ENCODE measurements around the gene BCL2. TPM values are rescaled to one million over a fixed set of nuclear protein-coding genes. Genes with fewer than 3 reads are reported as not detected.
A peak's percentile ranks its signal among the peaks of the same experiment; 100 is the strongest.

The BCL2 gene
- total RNA-seq, 1 experiment from 2014 or later = 2.2 TPM

DNA sequence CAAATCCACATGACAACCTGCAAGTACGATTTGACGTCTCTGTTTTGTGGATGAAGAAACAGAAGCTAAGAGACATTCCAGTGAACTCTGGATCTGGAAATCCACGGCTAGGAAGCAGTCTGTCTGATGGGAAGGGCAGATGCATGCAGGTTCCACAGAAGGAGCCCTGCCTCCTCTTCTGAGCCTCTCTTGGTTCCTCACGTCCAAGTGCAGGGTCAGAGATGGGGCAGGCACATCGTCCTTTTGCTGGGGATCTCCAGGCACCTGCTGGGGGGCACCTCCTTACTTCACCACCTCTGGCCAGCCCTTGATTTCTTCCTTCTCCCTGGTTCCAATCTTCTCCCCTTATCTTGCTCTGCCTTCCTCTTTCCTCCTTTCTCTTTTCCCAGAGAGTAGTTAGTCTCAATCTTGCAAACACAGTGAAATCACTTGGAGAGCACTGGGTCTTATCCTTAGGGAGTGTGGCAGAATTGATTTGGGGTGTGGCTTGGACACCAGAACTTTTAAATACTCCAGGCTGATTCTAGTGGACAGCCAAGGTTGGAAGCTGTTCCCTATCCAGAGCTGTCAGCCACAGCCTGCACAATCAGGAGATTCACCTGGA, 137.8 kb downstream of the BCL2 start:
- no peak for DNase-seq (ENCODE audit: low read depth)

DNA sequence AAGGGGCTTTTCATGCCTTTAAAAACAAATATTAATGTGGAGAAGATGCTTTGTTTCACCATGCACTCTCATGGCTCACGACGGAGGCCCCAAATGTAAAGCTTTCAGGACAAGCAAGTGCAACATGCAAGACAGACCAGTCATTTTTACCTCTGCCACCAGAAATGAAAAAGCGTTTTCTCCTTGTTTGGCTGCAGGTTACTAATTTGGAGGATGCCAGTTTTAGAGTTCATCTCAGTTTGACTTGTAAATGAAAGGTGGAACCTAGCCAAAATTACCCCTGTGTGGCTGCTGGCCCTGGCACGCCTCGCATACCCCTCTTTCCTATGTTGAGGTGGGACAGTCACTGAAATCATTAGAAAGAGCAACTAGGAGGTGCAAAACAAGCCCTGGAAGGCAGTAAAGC, 138.6 kb downstream of the BCL2 start:
- no peak for DNase-seq (ENCODE audit: low read depth)

DNA sequence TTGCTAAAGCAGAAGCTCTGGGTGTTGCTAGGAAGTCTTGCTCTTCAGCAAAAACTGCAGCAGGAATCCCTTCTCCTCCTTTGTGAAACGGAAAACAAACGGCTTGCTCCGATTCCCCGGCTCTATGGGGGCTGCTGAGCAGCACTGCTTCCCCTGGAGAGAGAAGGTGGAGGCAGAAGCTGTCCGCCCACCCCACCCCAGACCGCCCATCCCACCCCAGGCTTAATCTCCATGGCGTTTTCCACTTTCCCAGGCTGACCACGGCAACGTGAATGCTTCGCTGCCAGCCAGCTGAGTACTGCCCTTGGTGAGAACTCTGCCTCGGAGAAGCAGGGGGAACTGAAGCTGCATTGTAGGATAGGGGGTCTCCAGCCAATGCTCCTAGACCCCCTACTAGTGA, 139.2 kb downstream of the BCL2 start:
- no peak for DNase-seq (ENCODE audit: low read depth)

DNA sequence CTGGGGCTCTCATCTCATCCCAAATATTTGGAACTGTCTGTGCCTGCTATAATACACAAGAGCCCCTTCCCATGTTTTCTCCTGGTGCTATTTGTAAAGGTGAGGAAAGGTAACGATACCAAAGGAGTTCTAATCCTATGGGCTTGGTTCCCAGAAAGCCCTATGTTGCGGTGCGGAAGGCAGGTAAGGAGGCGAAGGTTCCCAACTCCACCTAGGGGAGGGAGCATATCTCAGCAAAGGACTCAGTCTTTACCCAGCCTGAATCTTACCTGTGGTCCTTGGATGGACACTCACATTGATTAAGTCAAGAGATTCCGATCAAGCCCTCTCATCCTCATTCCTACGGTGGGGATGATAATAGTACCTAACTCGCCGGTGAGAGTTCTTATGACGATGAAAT, 140.1 kb downstream of the BCL2 start:
- DNase-seq (ENCODE audit: low read depth) = no peak

DNA sequence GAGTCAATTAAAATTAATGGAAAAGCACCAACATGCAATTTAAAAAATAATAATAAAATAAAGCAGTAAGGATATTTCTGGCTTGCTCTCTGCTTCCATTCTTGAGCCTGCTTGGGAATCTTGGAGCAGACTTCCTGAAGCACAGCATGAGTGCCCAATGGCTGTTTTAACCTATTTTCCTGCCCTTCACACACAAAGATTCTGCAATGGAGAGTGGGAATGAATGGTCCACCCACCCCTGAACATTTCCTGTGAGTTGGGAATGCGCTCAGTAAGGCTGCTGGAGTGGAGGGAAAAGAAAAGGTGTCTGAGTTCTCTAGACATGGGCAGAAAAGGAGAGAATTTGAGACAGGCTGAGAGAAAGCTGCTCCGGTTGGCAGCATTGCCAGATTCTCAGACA, 140.6 kb downstream of the BCL2 start:
- DNase-seq (ENCODE audit: low read depth) = no peak

- no peak for DNase-seq (ENCODE audit: low read depth)
Observed at GRCh38 chr18:63177919-63178821, 141.4 kb downstream of the BCL2 start.

DNA sequence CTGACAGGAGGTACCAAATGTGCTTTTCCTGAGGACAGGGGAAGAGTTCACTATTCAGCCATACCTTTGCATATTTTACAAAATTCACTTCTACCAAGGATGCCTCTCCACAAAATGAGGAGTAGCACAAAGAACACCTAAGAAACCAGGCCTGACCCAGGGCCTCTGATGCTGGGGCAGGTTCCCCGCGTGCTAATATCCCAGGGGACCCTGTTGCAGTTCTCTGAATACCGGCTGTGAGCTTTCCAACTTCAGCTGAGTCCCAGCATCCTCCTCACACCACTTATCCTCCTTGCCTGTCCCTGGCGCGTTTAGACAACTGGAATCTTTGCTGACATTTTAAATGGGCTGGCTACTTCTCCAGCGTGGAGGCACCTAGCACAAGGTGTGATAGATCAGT, 142.3 kb downstream of the BCL2 start:
- no peak for DNase-seq (ENCODE audit: low read depth)

- no peak for DNase-seq (ENCODE audit: low read depth)
Observed at GRCh38 chr18:63175264-63175663, 144.3 kb downstream of the BCL2 start.

- DNase-seq (ENCODE audit: low read depth) = no peak
Observed at GRCh38 chr18:63173983-63174382, 145.6 kb downstream of the BCL2 start.

DNA sequence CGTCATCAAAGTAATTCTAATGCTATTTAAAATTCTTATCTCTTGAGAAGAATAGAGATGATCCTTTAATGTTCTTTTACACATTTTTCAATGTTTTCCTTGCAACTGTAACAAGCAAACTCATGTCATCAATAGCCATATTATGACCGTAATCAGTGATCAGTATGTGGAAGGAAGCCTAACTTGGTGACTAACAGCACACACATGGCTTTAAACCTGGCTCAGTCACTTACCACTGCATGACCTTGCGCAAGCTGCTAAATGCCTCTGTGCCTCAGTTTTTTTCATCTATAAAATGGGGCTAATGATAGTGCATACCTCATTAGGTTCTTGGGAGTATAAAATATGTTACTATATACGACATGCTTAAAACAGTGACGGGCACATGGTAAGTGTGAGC, 149.7 kb downstream of the BCL2 start:
- DNase-seq (ENCODE audit: low read depth) = no peak

DNA sequence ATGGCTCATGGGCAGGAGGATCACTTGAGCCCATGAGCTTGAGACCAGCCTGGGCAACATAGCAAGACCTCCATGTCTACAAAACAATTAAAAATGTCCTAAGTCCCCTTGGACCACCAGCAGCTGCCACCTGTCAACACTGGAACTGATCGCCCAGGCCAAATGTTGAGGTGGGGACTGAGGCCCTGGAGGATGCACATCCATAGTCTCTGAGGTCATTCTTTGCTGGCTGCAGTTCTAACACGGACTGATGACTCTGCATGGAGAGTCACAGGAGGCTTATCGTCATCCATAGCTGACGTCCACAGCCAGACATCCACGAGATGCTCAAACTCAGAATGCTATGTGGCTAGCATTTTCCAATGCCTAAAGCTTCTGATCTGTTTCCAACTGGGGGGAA, 151.3 kb downstream of the BCL2 start:
- no peak for DNase-seq (ENCODE audit: low read depth)

- DNase-seq (ENCODE audit: low read depth) = no peak
Observed at GRCh38 chr18:63166142-63166541, 153.4 kb downstream of the BCL2 start.

DNA sequence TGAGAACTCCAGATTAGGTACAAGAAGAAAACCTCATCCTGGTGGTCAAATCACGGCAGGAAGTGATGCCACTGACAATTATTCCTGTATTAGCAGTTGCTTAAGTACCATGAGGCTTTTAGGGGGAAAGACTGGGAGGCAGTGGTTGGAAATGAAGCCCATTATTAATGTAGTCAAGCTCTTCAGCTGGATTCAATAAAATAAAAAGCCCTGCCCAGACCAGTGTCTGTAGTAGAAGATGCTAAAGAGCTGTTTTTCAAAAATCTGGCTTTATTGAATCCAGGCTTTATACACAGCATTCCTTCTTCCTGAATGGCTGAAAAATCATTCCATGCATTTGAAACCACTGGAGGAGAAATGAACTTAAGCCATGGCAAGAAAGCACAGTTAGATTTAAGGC, 155.2 kb downstream of the BCL2 start:
- DNase-seq (ENCODE audit: low read depth) = no peak

GRCh38 chr18:63162271-63163014, 157.1 kb downstream of the BCL2 start:
- DNase-seq (ENCODE audit: low read depth) = no peak

DNA sequence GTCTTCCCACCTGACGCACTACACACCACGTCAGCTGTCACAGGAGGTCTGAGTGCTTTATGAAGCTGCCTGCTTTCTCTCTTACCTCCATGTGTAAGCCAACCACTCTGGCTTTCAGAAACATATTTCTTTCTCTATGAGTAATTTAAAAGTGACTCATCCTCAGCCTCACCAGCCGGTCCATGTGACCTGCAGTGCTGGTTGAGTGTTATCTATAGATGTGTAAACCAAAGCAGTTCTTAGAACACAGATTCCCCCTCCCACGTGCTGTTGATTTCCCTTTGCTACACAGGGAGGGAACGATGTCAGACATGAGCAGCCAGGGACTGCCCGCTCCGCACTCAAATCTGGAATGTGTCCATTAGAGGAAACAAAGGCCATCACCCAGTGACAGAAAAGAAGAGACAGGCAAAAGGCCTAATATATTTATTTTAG, 157.8 kb downstream of the BCL2 start:
- DNase-seq (ENCODE audit: low read depth) = peak; percentile 83

- no peak for DNase-seq (ENCODE audit: low read depth)
Observed at GRCh38 chr18:63161032-63161760, 158.4 kb downstream of the BCL2 start.

GRCh38 chr18:63160172-63160995, 159.2 kb downstream of the BCL2 start:
- no peak for DNase-seq (ENCODE audit: low read depth)

DNA sequence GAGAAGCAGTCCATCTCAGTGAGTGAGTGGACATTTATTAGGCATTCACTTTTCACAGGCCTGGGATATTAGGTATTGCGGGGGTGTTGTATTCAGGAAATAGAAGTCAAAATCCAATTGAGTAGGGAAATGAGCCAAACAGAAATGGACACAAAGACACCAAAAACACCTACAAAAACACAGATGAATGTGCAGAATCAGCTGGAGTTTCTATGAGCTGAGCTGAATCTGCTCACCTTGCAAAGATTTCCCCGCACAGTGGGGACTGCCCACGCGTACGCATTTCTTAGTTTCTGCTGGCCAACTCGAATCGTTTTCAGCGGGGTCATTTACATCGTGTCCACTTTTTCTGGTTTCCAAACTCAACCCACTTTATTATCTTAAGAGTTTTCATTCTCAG, 160.0 kb downstream of the BCL2 start:
- no peak for DNase-seq (ENCODE audit: low read depth)

DNA sequence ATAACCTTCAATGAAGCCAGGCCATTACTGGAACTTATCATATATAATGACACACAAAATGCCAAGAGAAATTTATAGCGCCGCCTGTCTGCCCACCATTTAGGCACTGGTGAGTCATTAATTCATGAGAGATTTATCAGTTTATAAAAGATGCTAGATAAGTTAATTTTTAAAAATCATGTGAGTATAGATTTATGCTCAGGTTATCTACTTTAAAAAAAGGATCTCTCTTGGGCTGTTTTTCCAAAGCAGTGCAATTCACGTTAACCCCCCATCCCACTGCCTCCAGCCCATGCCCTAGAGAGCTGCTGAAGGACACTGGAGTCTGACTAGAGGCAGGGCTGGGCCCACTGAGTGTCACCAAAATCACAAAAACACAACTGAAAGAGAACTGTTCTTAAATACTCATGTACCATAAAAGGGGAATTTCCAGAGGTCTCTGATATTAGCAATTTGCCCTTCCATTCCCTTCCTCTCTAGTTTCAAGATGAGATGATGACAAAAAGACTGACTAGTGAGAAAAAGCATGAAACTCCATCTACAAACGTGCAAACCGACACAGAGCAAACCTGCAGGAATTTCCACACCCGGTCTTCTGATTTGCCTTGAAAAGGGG, 160.8 kb downstream of the BCL2 start:
- no peak for DNase-seq (ENCODE audit: low read depth)

DNA sequence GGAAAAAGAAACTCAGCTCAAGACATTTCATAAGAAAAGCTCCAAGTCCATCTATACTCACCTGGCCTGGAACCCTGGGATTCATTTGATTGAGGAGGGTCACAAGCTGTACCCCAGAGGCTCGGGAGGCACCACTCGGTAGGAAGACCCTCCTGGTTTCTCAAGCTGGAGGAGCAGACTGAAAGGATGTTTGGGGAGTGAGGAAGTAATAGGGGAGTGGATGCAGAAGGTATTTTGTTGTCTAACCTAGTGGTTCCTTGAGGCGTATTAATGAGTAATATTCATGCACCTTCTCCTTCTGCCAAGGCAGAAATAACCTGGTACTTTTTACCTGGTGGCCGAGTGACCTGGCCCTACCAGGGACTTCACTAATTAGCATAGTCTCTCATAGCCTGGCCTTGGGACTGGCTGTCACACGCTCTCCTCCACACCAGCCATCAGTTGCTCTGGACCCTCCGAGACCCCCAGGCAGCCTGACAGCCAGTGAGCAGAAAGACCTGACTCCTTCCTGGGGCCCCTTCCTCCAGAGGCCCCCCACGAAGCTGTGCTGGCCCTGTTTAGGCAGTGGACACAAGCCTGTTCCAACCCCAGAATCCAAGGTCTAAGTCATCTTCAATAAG, 161.4 kb downstream of the BCL2 start:
- DNase-seq (ENCODE audit: low read depth) = no peak

All from Daoy (cell line).